Gastrocnemius medialis (tissue), 4 donors: ENCODE results near the gene CTAGE1.

ENCODE experiments used
- CTCF ChIP-seq, 5 experiments: fragments of 450-650 bp in 3 of 5; fragments of 200-600 bp in 2 of 5; sonication (generic) in 2 of 5; IDR thresholded peaks in 4 of 5; conservative IDR thresholded peaks in 1 of 5; 1 replicate in 4 of 5; 2 replicates in 1 of 5; pipeline ENCODE4 v1.5.1; 2016 to 2019; ENCODE audit warnings: antibody characterized with exemption in 5 of 5, mild to moderate bottlenecking in 3 of 5, moderate library complexity in 3 of 5
- POLR2A ChIP-seq, 2 donors: fragments of 450-650 bp; IDR thresholded peaks; one replicate each; pipeline ENCODE4 v1.6.1; 2017; ENCODE audit warnings: antibody characterized with exemption in 2 of 2, mild to moderate bottlenecking in 2 of 2, moderate library complexity in 2 of 2

- TF ChIP-seq POLR2A (IDR thresholded peaks at IDR 0.05) (no peak), CTCF (IDR thresholded peaks at IDR 0.05 in 4 of 5, conservative IDR thresholded peaks at IDR 0.05 in 1 of 5) (no peak)
Observed at GRCh38 chr18:22433956-22434355, 16.2 kb upstream of the CTAGE1 start.
